HG03575 (cell line): ENCODE results near the gene BRCA2.

Experiments used
- ATAC-seq: cut with Tn5 transposase; IDR thresholded peaks from one replicate; pipeline ENCODE4 v1.9.1; 2021; ENCODE audit not compliant: unreplicated experiment, insufficient number of reproducible peaks, low FRiP score; ENCODE audit errors: extremely low read depth

Gene BRCA2, protein sequence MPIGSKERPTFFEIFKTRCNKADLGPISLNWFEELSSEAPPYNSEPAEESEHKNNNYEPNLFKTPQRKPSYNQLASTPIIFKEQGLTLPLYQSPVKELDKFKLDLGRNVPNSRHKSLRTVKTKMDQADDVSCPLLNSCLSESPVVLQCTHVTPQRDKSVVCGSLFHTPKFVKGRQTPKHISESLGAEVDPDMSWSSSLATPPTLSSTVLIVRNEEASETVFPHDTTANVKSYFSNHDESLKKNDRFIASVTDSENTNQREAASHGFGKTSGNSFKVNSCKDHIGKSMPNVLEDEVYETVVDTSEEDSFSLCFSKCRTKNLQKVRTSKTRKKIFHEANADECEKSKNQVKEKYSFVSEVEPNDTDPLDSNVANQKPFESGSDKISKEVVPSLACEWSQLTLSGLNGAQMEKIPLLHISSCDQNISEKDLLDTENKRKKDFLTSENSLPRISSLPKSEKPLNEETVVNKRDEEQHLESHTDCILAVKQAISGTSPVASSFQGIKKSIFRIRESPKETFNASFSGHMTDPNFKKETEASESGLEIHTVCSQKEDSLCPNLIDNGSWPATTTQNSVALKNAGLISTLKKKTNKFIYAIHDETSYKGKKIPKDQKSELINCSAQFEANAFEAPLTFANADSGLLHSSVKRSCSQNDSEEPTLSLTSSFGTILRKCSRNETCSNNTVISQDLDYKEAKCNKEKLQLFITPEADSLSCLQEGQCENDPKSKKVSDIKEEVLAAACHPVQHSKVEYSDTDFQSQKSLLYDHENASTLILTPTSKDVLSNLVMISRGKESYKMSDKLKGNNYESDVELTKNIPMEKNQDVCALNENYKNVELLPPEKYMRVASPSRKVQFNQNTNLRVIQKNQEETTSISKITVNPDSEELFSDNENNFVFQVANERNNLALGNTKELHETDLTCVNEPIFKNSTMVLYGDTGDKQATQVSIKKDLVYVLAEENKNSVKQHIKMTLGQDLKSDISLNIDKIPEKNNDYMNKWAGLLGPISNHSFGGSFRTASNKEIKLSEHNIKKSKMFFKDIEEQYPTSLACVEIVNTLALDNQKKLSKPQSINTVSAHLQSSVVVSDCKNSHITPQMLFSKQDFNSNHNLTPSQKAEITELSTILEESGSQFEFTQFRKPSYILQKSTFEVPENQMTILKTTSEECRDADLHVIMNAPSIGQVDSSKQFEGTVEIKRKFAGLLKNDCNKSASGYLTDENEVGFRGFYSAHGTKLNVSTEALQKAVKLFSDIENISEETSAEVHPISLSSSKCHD (N-terminal part only)

GRCh38 chr13:32315238-32316027 lies at the start of gene BRCA2, which contains the start of gene ZAR1L:
TSS of gene BRCA2 (plus strand) at chr13:32315508. CDS start at chr13:32316461, 953 bp downstream.
TSS of gene ZAR1L (minus strand) at chr13:32315363. CDS start at chr13:32311925, 3,438 bp downstream.
- ATAC-seq, result peak; percentile 61

DNA sequence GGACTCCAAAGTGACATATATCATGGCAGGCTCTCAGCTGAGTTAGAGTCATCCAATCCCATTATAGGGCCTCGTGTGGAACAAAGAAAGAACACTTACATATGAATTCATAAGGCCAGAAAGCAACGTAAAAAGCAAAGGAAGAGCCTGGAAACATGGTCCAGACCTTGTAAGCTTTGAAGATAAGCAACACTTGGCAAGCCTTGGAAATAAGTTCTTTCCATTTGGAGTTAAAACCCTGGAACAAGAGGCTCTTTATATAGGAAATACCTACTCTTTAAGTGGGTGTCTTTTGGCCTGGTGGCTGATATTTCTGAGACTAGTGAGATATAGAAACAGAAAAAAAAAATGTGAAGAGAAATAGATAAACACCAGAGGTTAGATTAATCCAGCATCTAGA lies 49.6 kb upstream of the BRCA2 start:
- ATAC-seq, result no peak

GRCh38 chr13:32266130-32266529 lies 49.2 kb upstream of the BRCA2 start:
- no peak for ATAC-seq

- no peak for ATAC-seq
These were observed 47.4 kb upstream of the BRCA2 start for GRCh38 chr13:32267836-32268439.

- ATAC-seq, result no peak
These were observed 43.2 kb upstream of the BRCA2 start for GRCh38 chr13:32272021-32272683.

DNA sequence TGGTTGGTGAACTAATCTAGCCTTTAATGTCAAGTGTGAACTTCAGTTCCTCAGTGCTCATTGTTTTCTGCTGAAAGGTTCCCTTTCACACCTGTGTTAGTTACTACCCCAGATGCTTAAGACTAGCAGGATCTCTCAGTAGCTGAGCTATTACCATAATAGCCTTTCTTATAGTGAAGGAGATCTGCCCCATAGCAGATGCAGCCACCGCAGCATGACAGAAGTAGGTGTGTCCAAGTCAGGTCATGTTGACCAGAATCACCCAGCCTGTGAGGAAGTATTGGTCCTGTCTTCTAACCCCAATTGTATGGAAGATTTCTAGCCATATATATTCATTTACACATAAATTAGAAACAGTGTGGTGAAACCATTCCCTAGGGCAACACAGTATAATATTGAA lies 37.5 kb upstream of the BRCA2 start:
- no peak for ATAC-seq

DNA sequence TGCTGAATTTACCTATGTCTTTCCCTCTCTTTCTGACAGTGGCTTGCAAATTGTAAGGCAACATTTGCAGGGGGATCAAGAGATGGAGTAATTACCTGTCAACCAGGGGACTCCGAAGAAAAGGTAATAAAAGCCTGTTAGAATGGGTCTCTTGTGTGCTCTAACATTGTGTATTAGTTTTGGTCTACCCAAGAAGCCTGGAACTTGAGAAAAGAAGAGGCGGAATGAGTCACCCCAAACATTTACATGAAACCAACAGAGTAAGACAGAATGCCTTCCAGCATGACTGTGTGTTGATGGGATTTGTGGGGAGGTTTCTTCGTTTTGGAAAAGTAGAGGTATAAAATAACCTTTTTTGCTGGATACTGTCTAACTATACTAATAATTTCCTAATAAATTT lies 36.9 kb upstream of the BRCA2 start:
- ATAC-seq, result no peak

DNA sequence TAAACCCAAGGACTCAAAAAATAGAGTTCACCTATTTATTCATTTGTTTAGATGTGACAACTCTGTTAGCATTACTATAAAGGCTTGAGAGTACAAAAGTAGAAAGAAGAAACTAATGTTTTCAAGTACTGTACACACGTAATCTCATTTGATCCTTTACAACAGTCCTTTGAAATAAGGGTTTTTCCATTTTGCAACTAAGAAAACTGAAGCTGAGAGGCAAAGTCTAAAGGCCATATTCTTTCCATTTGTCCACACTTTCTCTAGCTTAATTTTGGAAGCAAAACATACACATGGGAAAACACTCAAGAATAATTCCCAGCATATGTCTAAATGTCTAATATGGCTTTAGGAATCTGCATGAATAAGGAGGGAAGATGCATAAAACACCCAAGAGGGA lies 34.2 kb upstream of the BRCA2 start:
- ATAC-seq, result no peak

DNA sequence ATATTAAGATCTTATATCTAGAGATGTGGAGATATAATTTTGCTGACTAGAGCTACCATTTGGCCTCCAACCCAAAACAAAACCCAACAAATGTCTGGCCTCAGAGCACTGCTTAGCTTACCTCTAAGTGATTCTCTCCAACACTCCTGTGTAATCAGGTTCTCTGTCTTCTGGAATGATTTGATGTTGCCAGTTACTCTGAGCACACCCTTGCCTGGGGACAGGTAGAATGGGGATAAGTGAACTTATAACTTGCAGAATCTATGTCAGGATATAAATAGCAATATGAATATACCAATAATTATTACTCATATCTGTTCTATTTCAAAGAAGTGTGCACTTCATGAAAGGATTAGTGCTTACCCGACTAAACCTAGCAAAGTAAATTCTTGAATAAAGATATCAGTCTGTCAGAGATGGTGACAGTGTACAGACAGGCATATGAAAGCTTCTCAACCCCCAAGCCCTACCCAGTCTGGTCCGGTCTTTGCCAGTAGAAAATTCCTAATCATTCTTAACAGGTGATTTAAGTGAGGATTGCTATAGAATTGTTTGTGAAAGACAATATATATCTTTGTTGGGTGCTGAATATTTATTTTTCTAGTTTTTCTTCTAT lies 33.1 kb upstream of the BRCA2 start:
- ATAC-seq, result no peak

DNA sequence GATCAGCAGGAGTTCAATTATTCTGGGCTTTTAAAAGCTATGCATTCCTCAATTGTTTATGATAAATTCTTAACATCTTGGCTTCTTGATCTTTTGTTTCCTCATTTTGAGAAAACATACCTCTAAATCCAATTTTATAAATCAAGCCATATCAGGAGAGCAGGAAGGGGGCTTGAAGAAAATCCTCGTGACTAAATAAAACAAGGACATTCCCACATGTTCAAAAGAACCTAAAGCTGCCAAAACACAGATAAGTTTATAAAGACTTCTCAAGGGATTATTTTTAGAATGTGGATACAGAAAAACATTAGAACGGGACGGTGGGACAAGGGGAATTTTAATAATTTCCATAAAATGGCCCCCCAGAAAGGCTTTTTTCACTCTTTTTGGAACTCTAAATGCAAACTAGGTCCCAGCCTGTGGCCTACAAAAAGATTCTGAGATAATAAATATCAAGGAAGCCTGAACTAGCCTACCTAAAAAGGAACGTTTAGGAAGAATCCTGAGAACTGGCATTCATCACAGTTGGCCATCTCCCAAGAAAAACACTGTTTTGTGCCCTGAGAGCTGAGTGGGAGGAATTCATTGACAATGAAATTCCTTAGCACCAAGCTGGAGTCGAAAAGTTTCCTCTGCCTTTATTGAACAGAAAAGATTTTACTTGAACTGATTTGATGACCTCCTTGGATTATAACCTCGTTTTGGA lies 30.2 kb upstream of the BRCA2 start:
- ATAC-seq, result no peak

DNA sequence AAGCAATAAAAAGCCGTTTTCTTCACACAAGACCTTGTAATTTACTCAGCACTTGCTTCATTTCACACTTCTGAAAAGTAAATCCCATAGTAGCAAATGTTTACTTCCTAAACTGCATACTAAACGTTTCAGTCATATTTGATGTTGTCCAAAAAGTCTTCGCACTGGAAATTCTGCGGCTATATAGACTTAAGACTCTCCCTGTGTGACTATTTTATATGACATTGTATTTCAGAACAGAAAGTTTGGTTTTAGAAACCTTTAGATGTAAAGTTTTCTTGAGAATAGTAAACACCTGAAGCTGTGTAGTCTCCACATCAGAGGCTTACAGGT lies 29.7 kb upstream of the BRCA2 start:
- ATAC-seq, result no peak

DNA sequence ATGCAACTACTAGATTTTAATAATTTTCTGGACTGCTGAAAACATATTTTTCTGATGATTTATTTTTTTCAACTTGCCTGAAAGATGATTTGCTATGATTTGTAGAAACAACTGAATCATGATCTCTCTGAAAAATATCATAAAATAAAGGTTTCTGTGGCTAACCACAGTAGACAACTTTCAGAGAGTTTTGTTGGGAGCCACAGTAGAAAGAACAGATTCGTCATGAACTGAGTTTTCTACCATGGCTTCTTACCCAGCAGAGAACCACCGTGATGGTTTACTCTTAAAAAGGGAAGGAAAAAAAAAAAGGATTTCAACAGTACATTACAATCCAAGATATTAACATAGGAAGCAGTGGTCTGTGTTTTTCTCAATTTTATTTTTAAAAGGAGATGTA lies 18.1 kb upstream of the BRCA2 start:
- ATAC-seq, result no peak

DNA sequence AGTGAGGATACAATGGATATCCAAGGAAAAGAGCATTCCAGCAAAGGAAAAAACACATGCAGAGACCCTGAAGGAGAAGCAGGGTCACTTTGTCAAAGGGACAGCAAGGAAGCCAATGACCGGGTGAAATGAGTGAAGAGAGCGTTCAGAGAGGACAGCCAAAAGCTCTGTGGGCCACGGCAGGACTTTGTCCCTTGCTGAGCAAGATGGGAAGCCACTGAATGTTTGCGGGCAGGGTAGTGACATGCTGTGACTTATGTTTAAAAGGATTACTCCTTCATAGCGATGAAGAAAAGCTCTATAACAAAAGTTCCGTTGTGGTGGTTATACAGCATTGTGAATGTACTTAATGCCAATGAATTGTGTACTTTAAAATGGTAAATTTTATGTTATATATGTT lies 16.6 kb upstream of the BRCA2 start:
- ATAC-seq, result no peak

DNA sequence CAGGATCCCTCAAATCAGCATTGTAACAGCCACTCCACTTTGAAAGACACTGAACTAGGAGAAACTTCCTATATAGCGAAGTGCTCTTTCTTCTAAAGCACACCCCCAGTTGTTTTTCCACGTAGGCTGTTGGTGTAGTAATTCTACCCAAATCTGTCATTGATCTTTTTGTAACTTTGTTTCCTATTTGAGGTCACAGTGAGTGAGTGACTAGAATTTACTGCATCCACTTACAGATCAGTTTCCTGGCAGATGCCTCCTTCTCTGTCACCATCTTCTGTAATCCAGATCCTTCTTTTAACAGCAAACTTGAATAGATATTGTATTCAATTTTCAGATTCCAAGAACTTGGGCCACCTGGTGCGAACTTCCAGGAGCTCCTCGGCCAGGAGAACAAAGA lies 15.4 kb upstream of the BRCA2 start:
- no peak for ATAC-seq

DNA sequence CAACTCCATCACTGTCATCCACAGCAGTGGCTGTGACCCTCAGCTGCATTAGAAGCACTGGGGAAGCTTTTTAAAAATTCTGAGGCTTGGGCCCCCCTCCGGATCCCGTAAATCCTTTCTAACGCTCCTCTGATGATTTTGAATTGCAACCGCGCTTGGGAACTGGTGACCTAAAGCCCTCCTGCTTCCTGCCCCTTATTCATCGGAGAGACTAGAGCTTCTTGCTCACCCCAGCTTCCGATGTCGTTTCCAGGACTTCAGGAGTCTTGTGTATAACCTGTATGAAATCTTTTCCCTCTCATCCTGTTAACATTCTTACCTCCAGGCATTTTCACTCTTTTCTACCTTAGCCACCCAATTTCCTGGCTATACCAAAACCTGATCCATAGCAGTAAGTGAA lies 14.9 kb upstream of the BRCA2 start:
- ATAC-seq, result no peak

- no peak for ATAC-seq
These were observed 14.4 kb upstream of the BRCA2 start for GRCh38 chr13:32300920-32301319.

- ATAC-seq, result no peak
These were observed 12.8 kb upstream of the BRCA2 start for GRCh38 chr13:32302461-32302860.
